Cardiac muscle cell (in vitro differentiated cells and primary cell): ENCODE results near the gene TSN. TPM values are rescaled to one million over a fixed set of nuclear protein-coding genes. Genes with fewer than 3 reads are reported as not detected.
A peak's percentile ranks its signal among the peaks of the same experiment; 100 is the strongest.
"Not testable (repeated sequence)": the region's sequence is repeated elsewhere in the genome, so short reads cannot be mapped to it uniquely, and the experiment has no call there.

Experiments
- DNase-seq, 2 donors: peaks; one replicate each; pipeline versions ENCODE4 v3.0.0 to v3.0.0-alpha.2; 2010 to 2017; ENCODE audit warnings: low read depth in 1 of 2, low spot score in 1 of 2
- H3K27ac ChIP-seq: fragments of 200-600 bp; sonication (generic); 2 replicates; pipeline ENCODE4 v1.5.1; 2016
- H3K27me3 ChIP-seq: fragments of 200-600 bp; sonication (generic); 2 replicates; pipeline ENCODE4 v1.6.0; 2016; ENCODE audit warnings: control low read depth
- H3K36me3 ChIP-seq: fragments of 200-600 bp; sonication (generic); 2 replicates; pipeline ENCODE4 v1.5.1; 2016; ENCODE audit warnings: control low read depth
- H3K4me1 ChIP-seq: fragments of 200-600 bp; sonication (generic); 2 replicates; pipeline ENCODE4 v1.8.1; 2017; ENCODE audit warnings: low read depth, mild to moderate bottlenecking, mixed run types
- H3K4me3 ChIP-seq: fragments of 200-600 bp; sonication (generic); 2 replicates; pipeline ENCODE4 v1.5.1; 2016; ENCODE audit warnings: mild to moderate bottlenecking
- H3K9me3 ChIP-seq: fragments of 200-600 bp; sonication (generic); 2 replicates; pipeline ENCODE4 v1.5.1; 2017; ENCODE audit warnings: low read depth, mild to moderate bottlenecking, control low read depth
- polyA plus RNA-seq: library from polyadenylated mRNA; unstranded; fragments of >200 nt; fragmentation: Nextera tagmentation; extraction: Ambion mirVana; gene quantifications from 2 replicates; pipeline ENCODE4 v1.2.1, GENCODE V29; 2016
- total RNA-seq: library from RNA; depleted of rRNA; stranded (reverse); fragments of >200 nt; gene quantifications from 2 replicates; pipeline ENCODE4 v1.2.3, GENCODE V29; 2016
- TF ChIP-seq, protein P1 (sequence below): IDR thresholded peaks from 2 replicates; pipeline ENCODE4 v1.5.1; 2012; ENCODE audit warnings: low read depth, mild to moderate bottlenecking, low read length

TSN gene
- total and polyA plus RNA-seq, 2 experiments from 2014 or later: 27.0 to 57.3 TPM

DNA sequence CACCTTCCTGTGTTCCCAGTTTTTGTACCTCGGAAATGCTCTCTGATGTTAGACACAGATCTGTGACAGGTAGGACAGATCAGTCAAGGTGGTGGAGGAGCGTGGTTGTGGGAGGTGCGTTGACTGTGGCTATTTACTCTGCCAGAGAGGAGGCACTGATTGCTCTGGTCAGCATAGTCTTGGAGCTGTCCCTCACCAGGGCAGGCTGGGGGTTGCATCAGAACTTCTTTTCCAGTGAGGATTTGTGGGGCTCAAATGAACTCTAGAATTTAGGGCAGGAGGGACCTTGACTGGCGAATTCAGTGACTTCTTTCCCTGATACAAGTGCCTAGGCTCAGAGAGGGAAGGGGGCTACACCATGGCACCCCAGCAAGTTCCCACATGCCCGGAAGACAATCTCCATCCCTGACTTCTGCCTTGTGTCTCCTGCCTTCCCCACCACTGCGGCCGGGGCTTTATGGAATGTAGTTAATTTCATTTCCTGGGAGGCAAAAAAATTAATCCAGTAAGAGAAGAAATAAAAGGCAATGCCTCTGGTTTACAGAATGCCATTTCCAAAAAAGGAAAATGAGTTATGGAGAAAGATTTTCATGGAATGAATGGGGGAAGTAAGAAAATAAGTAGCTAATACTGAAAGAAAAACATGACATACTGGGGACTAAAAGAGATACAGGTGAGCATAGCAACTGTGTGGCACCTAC, 44.8 kb upstream of the TSN start:
- no peaks in the 10 kb centered on the region for H3K9me3 ChIP-seq
- no peaks in the 10 kb centered on the region for H3K36me3 ChIP-seq
- H3K4me3 ChIP-seq: no peak overlapping the region
- DNase-seq: no peak
- H3K27ac ChIP-seq: no peak overlapping the region
- TF ChIP-seq, protein P1, sequence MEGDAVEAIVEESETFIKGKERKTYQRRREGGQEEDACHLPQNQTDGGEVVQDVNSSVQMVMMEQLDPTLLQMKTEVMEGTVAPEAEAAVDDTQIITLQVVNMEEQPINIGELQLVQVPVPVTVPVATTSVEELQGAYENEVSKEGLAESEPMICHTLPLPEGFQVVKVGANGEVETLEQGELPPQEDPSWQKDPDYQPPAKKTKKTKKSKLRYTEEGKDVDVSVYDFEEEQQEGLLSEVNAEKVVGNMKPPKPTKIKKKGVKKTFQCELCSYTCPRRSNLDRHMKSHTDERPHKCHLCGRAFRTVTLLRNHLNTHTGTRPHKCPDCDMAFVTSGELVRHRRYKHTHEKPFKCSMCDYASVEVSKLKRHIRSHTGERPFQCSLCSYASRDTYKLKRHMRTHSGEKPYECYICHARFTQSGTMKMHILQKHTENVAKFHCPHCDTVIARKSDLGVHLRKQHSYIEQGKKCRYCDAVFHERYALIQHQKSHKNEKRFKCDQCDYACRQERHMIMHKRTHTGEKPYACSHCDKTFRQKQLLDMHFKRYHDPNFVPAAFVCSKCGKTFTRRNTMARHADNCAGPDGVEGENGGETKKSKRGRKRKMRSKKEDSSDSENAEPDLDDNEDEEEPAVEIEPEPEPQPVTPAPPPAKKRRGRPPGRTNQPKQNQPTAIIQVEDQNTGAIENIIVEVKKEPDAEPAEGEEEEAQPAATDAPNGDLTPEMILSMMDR: no peak
- H3K27me3 ChIP-seq: no peaks in the 10 kb centered on the region
- no peaks in the 10 kb centered on the region for H3K4me1 ChIP-seq

DNA sequence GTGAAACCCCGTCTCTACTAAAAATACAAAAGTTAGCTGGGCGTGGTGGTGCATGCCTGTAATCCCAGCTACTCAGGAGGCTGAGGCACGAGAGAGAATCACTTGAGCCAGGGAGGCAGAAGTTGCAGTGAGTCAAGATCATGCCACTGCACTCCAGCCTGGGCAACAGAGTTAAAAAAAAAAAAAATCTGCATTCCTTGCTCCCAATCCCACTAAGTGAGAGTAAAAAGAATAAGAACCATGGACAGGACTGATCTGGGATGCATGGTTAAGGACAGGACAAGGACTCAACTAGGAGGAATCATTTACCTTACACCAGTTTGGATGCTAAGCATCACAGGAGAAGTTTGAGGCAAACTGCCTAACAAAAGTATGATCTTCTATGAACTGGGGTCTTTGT, 44.0 kb upstream of the TSN start:
- not testable (repeated sequence) for H3K27me3 ChIP-seq, H3K27ac ChIP-seq, H3K4me3 ChIP-seq, DNase-seq, H3K4me1 ChIP-seq, H3K9me3 ChIP-seq, H3K36me3 ChIP-seq

DNA sequence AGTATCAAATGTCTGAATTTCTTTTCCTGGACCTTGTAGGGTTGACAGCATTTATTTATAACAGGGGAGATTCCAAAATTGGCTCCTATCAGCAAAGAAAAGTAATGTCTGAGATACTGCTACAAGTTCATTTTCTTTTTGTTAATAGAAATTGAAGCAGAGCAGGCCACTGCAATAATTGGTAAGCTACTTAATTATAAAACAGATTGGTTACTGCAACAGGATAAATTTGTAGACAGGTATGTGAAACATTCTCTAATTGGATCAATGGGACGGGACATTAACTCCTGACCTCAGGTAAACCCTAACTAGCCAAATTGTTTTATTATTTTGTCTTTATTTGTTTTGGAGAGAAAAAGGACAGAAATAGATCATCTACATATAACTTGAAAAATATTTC, 39.3 kb upstream of the TSN start:
- Histone ChIP-seq H3K36me3 (no peaks in the 10 kb centered on the region), H3K4me1 (peaks cover 6% of the 10 kb centered on the region), H3K27me3 (no peaks in the 10 kb centered on the region), H3K9me3 (no peaks in the 10 kb centered on the region), H3K4me3 (no peak overlapping the region), H3K27ac (no peak overlapping the region)
- TF ChIP-seq, protein P1: no peak
- no peak for DNase-seq

DNA sequence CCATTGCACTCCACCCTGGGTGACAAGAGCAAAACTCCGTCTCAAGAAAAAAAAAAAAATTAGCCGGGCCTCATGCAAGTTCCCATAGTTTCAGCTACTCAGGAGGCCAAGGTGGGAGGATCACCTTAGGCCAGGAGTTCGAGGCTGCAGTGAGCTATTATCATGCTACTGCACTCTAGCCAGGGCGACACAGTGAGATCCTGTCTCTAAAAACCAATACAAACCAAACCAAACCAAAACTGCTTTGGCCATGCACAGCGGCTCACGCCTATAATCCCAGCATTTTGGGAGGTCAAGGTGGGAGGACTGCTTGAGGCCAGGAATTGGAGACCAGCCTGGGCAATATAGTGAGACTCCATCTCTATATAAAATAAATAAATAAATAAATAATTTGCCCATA, 37.9 kb upstream of the TSN start:
- no peak overlapping the region for H3K4me3 ChIP-seq
- TF ChIP-seq, protein P1: no peak
- no peak for DNase-seq

DNA sequence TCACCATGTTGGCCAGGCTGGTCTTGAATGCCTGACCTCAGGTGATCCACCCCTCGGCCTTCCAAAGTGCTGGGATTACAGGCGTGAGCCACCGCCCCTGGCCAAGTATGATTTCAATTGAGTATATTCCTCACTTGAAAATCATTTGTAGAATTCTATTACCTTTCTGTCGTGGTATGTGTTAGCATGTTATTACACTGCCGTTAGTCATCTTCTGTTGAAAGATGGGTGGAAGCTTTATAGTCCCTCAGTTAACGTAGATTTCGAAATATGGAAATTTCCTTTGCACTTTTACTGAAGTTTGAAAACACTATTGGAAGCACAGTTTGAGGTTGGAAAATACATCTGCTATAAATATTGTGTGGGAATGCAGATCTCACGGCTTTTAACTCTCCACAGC, 33.5 kb upstream of the TSN start:
- Histone ChIP-seq H3K27me3 (no peaks in the 10 kb centered on the region), H3K9me3 (no peaks in the 10 kb centered on the region), H3K27ac (no peak overlapping the region), H3K4me3 (no peak overlapping the region), H3K4me1 (no peaks in the 10 kb centered on the region), H3K36me3 (peaks cover 4% of the 10 kb centered on the region)
- TF ChIP-seq, protein P1: no peak
- peak in 1 of 2 donors; percentile 67 for DNase-seq

More for the DNA sequence above, 37.9 kb upstream of the TSN start:
- Histone ChIP-seq H3K4me1 (peaks cover 6% of the 10 kb centered on the region), H3K36me3 (no peaks in the 10 kb centered on the region), H3K27ac (no peak overlapping the region), H3K27me3 (no peaks in the 10 kb centered on the region), H3K9me3 (no peaks in the 10 kb centered on the region)

DNA sequence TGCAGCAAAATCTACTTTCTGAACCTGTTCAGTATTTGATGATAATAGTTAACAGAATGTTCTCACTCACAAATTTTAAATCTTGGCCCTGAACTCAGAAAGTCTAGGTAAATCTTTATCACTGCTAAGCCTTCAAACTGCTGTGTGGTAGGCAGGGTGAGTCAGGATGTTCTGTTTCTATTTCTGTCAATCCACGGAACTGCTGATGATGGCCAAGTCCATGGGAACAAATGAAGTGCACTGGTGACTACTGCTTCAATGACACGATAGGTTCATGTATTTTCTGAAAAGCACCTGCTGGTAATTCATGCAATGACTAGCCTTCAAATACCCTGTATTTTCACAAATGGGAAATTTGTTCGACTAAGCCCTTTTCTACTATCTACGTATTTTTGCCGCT, 33.0 kb upstream of the TSN start:
- Histone ChIP-seq H3K4me3 (no peak overlapping the region), H3K9me3 (no peaks in the 10 kb centered on the region), H3K27ac (no peak overlapping the region), H3K4me1 (no peaks in the 10 kb centered on the region), H3K27me3 (no peaks in the 10 kb centered on the region), H3K36me3 (peaks cover 8% of the 10 kb centered on the region)
- DNase-seq: peak in 1 of 2 donors; percentile 19
- TF ChIP-seq, protein P1: no peak
